Smooth muscle cell (in vitro differentiated cells): ENCODE data around the gene LPCAT1. TPM values are rescaled to one million over a fixed set of nuclear protein-coding genes. Genes with fewer than 3 reads are reported as not detected.

ENCODE experiments used
- DNase-seq: peaks from one replicate; lab custom pipeline; 2025; ENCODE audit not compliant: unreplicated experiment; lab: John Stamatoyannopoulos, UW
- H2AFZ ChIP-seq: fragments of 200-600 bp; sonication (generic); 2 replicates; pipeline ENCODE4 v1.6.0; 2016; ENCODE audit warnings: antibody characterized with exemption, low read depth, mild to moderate bottlenecking
- H3F3A ChIP-seq: fragments of 200-600 bp; sonication (generic); 2 replicates; pipeline ENCODE4 v1.6.0; 2017; ENCODE audit warnings: antibody characterized with exemption, low read depth
- H3K27ac ChIP-seq: fragments of 200-600 bp; sonication (generic); 2 replicates; pipeline ENCODE4 v1.5.1; 2016; ENCODE audit warnings: low read depth, mild to moderate bottlenecking
- H3K27me3 ChIP-seq: fragments of 200-600 bp; sonication (generic); 2 replicates; pipeline ENCODE4 v1.6.1; 2016; ENCODE audit warnings: low read depth, mild to moderate bottlenecking
- H3K36me3 ChIP-seq: fragments of 200-600 bp; sonication (generic); 2 replicates; pipeline ENCODE4 v1.5.1; 2016; ENCODE audit warnings: low read depth
- H3K4me1 ChIP-seq: fragments of 200-600 bp; sonication (generic); 2 replicates; pipeline ENCODE4 v1.5.1; 2016; ENCODE audit warnings: low read depth
- H3K4me2 ChIP-seq: fragments of 200-600 bp; sonication (generic); 2 replicates; pipeline ENCODE4 v1.6.0; 2016; ENCODE audit warnings: mild to moderate bottlenecking
- H3K4me3 ChIP-seq: fragments of 200-600 bp; sonication (generic); 2 replicates; pipeline ENCODE4 v1.5.1; 2016; ENCODE audit warnings: mild to moderate bottlenecking
- H3K79me2 ChIP-seq: fragments of 200-600 bp; sonication (generic); 2 replicates; pipeline ENCODE4 v1.6.0; 2016; ENCODE audit warnings: low read depth, mild to moderate bottlenecking
- H3K9ac ChIP-seq: fragments of 200-600 bp; sonication (generic); 2 replicates; pipeline ENCODE4 v1.6.0; 2016; ENCODE audit warnings: low read depth
- H3K9me3 ChIP-seq: fragments of 200-600 bp; sonication (generic); replicated peaks from 2 replicates; pipeline ENCODE4 v1.5.1; 2016; ENCODE audit warnings: low read depth
- H4K20me1 ChIP-seq: fragments of 200-600 bp; sonication (generic); 2 replicates; pipeline ENCODE4 v1.6.0; 2016; ENCODE audit warnings: low read depth
- CTCF ChIP-seq: fragments of 200-600 bp; sonication (generic); IDR thresholded peaks from 2 replicates; pipeline ENCODE4 v1.5.1; 2017; ENCODE audit warnings: borderline replicate concordance, mild to moderate bottlenecking, antibody characterized with exemption; ENCODE audit not compliant: insufficient read depth, poor library complexity, severe bottlenecking
- WGBS: methylation state at CpG from one replicate; pipeline ENCODE4 v1.1.7; 2016; ENCODE audit warnings: low lambda C conversion rate; 5-methylcytosine and 5-hydroxymethylcytosine counted together
- polyA plus RNA-seq: library from polyadenylated mRNA; unstranded; fragments of >200 nt; fragmentation: Nextera tagmentation; extraction: Ambion mirVana; gene quantifications from 2 replicates; pipeline ENCODE4 v1.2.1, GENCODE V29; 2016
- total RNA-seq: library from RNA; depleted of rRNA; stranded (reverse); fragments of >200 nt; gene quantifications from 2 replicates; pipeline ENCODE4 v1.2.3, GENCODE V29; 2014

LPCAT1 gene
- total and polyA plus RNA-seq, 2 experiments from 2014 or later, result 42.7 to 50.1 TPM

DNA sequence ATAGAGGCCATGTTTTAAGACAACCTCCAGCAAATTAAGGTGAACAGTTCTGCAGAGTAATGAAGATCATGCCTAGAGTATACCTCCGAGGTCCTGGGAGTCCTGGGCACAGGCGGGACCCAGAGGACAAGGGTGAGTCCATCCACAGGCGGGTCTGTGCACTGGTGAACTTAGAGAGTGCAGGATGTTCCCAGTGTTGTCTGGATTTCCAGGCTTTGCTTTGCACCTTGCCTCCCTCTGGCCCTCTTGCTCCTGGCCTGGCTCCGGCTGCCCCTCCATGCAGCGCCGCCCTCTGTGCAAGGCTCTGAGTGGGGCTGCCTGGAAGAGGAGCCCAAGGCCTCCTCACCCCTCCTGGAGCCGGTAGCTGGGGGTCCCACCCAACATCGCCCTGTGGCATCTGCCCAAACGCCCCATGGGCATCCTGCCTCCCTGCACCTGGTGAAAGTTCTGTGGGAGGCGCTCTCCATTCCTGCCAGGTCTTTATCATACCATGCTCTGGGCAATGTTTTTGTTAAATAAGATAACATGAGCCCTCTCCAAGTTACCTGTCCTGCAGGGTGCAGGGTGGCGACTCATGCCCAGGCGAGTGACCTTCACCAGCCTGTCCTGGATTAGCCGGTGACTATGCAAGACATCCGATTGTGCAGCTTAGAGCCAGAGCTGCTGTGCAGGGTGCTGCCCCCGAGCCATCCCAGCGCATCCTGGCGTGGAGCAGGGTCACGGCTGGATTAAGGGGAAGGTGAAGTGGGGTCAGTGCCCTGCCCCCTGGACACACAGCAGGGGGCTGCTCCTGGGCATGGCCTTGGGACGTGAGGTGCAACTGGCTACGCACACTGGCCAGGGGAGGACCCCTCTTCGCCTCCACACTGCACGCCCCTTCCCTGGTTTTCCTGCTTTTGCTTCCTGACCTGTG lies 41.3 kb upstream of the LPCAT1 start:
- WGBS, result 94% methylated on average over 21 of the region's 22 CpGs

GRCh38 chr5:1564182-1564748 lies 40.5 kb upstream of the LPCAT1 start:
- no peaks in the 10 kb centered on the region for H3K36me3 ChIP-seq
- H2AFZ ChIP-seq, result no peak overlapping the region
- H3K27me3 ChIP-seq, result no peaks in the 10 kb centered on the region
- H3K4me1 ChIP-seq, result no peaks in the 10 kb centered on the region
- no peak overlapping the region for H3K9ac ChIP-seq
- no peak overlapping the region for H3K4me2 ChIP-seq
- 71% methylated on average over 14 of the region's 14 CpGs for whole genome bisulfite sequencing
- H3K79me2 ChIP-seq, result no peaks in the 10 kb centered on the region
- no peaks in the 10 kb centered on the region for H4K20me1 ChIP-seq
- DNase-seq, result no peak
- no peak for TF ChIP-seq CTCF
- H3K4me3 ChIP-seq, result no peak overlapping the region
- H3F3A ChIP-seq, result peaks cover 7% of the 10 kb centered on the region
- no peak overlapping the region for H3K27ac ChIP-seq
- H3K9me3 ChIP-seq, result no peaks in the 10 kb centered on the region

More for the DNA sequence above, 41.3 kb upstream of the LPCAT1 start:
- H3K4me3 ChIP-seq, result no peak overlapping the region
- H3K27ac ChIP-seq, result no peak overlapping the region
- H3K9ac ChIP-seq, result no peak overlapping the region
- no peak for TF ChIP-seq CTCF
- DNase-seq, result no peak
- peaks cover 7% of the 10 kb centered on the region for H3F3A ChIP-seq
- no peaks in the 10 kb centered on the region for H3K4me1 ChIP-seq
- H3K79me2 ChIP-seq, result no peaks in the 10 kb centered on the region
- no peak overlapping the region for H2AFZ ChIP-seq
- H4K20me1 ChIP-seq, result no peaks in the 10 kb centered on the region
- H3K27me3 ChIP-seq, result no peaks in the 10 kb centered on the region
- no peaks in the 10 kb centered on the region for H3K9me3 ChIP-seq
- H3K4me2 ChIP-seq, result no peak overlapping the region
- H3K36me3 ChIP-seq, result no peaks in the 10 kb centered on the region

- Histone ChIP-seq H2AFZ (no peak overlapping the region), H4K20me1 (no peaks in the 10 kb centered on the region), H3F3A (peaks cover 7% of the 10 kb centered on the region), H3K36me3 (no peaks in the 10 kb centered on the region), H3K4me3 (no peak overlapping the region), H3K27me3 (no peaks in the 10 kb centered on the region), H3K4me1 (no peaks in the 10 kb centered on the region), H3K9ac (no peak overlapping the region), H3K79me2 (no peaks in the 10 kb centered on the region), H3K27ac (no peak overlapping the region), H3K4me2 (no peak overlapping the region), H3K9me3 (no peaks in the 10 kb centered on the region)
- no peak for DNase-seq
- no peak for TF ChIP-seq CTCF
- 92% methylated on average over 7 of the region's 7 CpGs for WGBS
These were observed 39.9 kb upstream of the LPCAT1 start for GRCh38 chr5:1563617-1564181.
